H9 (cell line): ENCODE results near the gene ACOT13. TPM values are rescaled to one million over a fixed set of nuclear protein-coding genes. Genes with fewer than 3 reads are reported as not detected.

Source experiments
- DNase-seq: peaks from one replicate; pipeline ENCODE4 v3.0.0-alpha.2; 2017
- H2AFZ ChIP-seq: one replicate; pipeline ENCODE4 v1.6.1; 2013; ENCODE audit warnings: mild to moderate bottlenecking, low read length, control low read depth, moderate library complexity
- H2AK5ac ChIP-seq: 2 replicates; pipeline ENCODE4 v1.6.1; 2013; ENCODE audit warnings: low read length, control low read depth, mixed read lengths; ENCODE audit not compliant: insufficient read length
- H2BK120ac ChIP-seq: one replicate; pipeline ENCODE4 v1.6.1; 2013; ENCODE audit warnings: low read depth, mild to moderate bottlenecking, low read length, control low read depth, inconsistent platforms; ENCODE audit not compliant: poor library complexity, severe bottlenecking
- H2BK12ac ChIP-seq: 2 replicates; pipeline ENCODE4 v1.6.1; 2013; ENCODE audit warnings: low read length, control low read depth, mixed read lengths, low read depth; ENCODE audit not compliant: insufficient read length
- H2BK15ac ChIP-seq: 2 replicates; pipeline ENCODE4 v1.6.1; 2013; ENCODE audit warnings: low read depth, low read length, control low read depth
- H2BK20ac ChIP-seq: one replicate; pipeline ENCODE4 v1.6.1; 2013; ENCODE audit warnings: low read depth, mild to moderate bottlenecking, low read length, control low read depth, inconsistent platforms; ENCODE audit not compliant: poor library complexity, severe bottlenecking
- H2BK5ac ChIP-seq: 2 replicates; pipeline ENCODE4 v1.6.1; 2013; ENCODE audit warnings: low read length, control low read depth, mixed read lengths; ENCODE audit not compliant: insufficient read length
- H3K14ac ChIP-seq: 2 replicates; pipeline ENCODE4 v1.6.1; 2013; ENCODE audit warnings: low read length, control low read depth; ENCODE audit not compliant: insufficient read depth
- H3K18ac ChIP-seq: 2 replicates; pipeline ENCODE4 v1.6.1; 2013; ENCODE audit warnings: low read depth, mild to moderate bottlenecking, mixed read lengths, low read length, control low read depth; ENCODE audit not compliant: insufficient read length
- H3K23ac ChIP-seq: 2 replicates; pipeline ENCODE4 v1.6.1; 2013; ENCODE audit warnings: low read length, control low read depth, mixed read lengths, low read depth; ENCODE audit not compliant: insufficient read length
- H3K23me2 ChIP-seq: 2 replicates; pipeline ENCODE4 v1.6.1; 2013; ENCODE audit warnings: low read depth, mild to moderate bottlenecking, mixed read lengths, low read length, control low read depth; ENCODE audit not compliant: insufficient read length, poor library complexity, severe bottlenecking
- H3K27ac ChIP-seq: 2 replicates; pipeline ENCODE4 v1.5.1; 2013; ENCODE audit warnings: low read length, control low read depth, mixed read lengths, low read depth; ENCODE audit not compliant: insufficient read length
- H3K27me3 ChIP-seq: 2 replicates; pipeline ENCODE4 v1.6.1; 2013; ENCODE audit warnings: low read length, control low read depth, inconsistent platforms; ENCODE audit not compliant: insufficient read depth
- H3K4ac ChIP-seq: 2 replicates; pipeline ENCODE4 v1.6.1; 2013; ENCODE audit warnings: low read depth, mild to moderate bottlenecking, control low read depth, inconsistent platforms, low read length, moderate library complexity
- H3K4me1 ChIP-seq: 2 replicates; pipeline ENCODE4 v1.6.1; 2013; ENCODE audit warnings: low read length, control low read depth, inconsistent platforms; ENCODE audit not compliant: insufficient read depth
- H3K4me2 ChIP-seq: 2 replicates; pipeline ENCODE4 v1.6.1; 2013; ENCODE audit warnings: low read length, control low read depth, mixed read lengths; ENCODE audit not compliant: insufficient read length, insufficient read depth
- H3K56ac ChIP-seq: 2 replicates; pipeline ENCODE4 v1.6.1; 2013; ENCODE audit warnings: low read depth, mild to moderate bottlenecking, mixed read lengths, low read length, control low read depth; ENCODE audit not compliant: insufficient read length
- H3K79me1 ChIP-seq: 2 replicates; pipeline ENCODE4 v1.6.1; 2013; ENCODE audit warnings: low read depth, mild to moderate bottlenecking, moderate library complexity, low read length, control low read depth, inconsistent platforms; ENCODE audit not compliant: insufficient read depth, poor library complexity, severe bottlenecking
- H3K79me2 ChIP-seq: 2 replicates; pipeline ENCODE4 v1.6.1; 2013; ENCODE audit warnings: low read length, control low read depth, inconsistent platforms; ENCODE audit not compliant: insufficient read depth
- H3K9ac ChIP-seq: 2 replicates; pipeline ENCODE4 v1.6.1; 2013; ENCODE audit warnings: low read length, control low read depth, mixed read lengths; ENCODE audit not compliant: insufficient read length; ENCODE audit errors: extremely low read depth
- H3K9me3 ChIP-seq: one replicate; pipeline ENCODE4 v1.6.1; 2013; ENCODE audit warnings: low read depth, low read length, inconsistent platforms; ENCODE audit not compliant: control insufficient read depth
- H3T11ph ChIP-seq: one replicate; pipeline ENCODE4 v1.6.1; 2013; ENCODE audit warnings: mild to moderate bottlenecking, low read length, control low read depth, inconsistent platforms
- H4K20me1 ChIP-seq: one replicate; pipeline ENCODE4 v1.6.1; 2013; ENCODE audit not compliant: control insufficient read depth, insufficient read length, insufficient read depth
- H4K5ac ChIP-seq: 2 replicates; pipeline ENCODE4 v1.6.1; 2013; ENCODE audit warnings: low read depth, mild to moderate bottlenecking, mixed read lengths, low read length, control low read depth; ENCODE audit not compliant: insufficient read length
- H4K8ac ChIP-seq: replicated peaks from 2 replicates; pipeline ENCODE4 v1.6.1; 2013; ENCODE audit warnings: low read length, control low read depth, mixed read lengths, low read depth; ENCODE audit not compliant: insufficient read length
- H4K91ac ChIP-seq: 2 replicates; pipeline ENCODE4 v1.6.1; 2013; ENCODE audit warnings: low read depth, mild to moderate bottlenecking, moderate library complexity, mixed read lengths, low read length, control low read depth; ENCODE audit not compliant: insufficient read length
- H3K27ac Mint-ChIP-seq, 3 experiments: 2 replicates in 2 of 3; 3 replicates in 1 of 3; pipeline ENCODE4 v1.8.0; 2020 to 2021; ENCODE audit warnings: mixed read lengths in 3 of 3, mild to moderate bottlenecking in 1 of 3, moderate library complexity in 1 of 3
- H3K27me3 Mint-ChIP-seq: 2 replicates; pipeline ENCODE4 v1.8.0; 2021; ENCODE audit warnings: low read depth, mild to moderate bottlenecking, moderate library complexity, mixed read lengths
- H3K36me3 Mint-ChIP-seq, 3 experiments: 2 replicates in 2 of 3; 3 replicates in 1 of 3; pipeline ENCODE4 v1.8.0; 2020 to 2021; ENCODE audit warnings: low read depth in 3 of 3, mixed read lengths in 3 of 3; ENCODE audit not compliant: insufficient read depth in 1 of 3
- H3K4me1 Mint-ChIP-seq, 2 experiments: 2 replicates each; pipeline ENCODE4 v1.8.0; 2020; ENCODE audit warnings: mixed read lengths in 2 of 2
- H3K4me3 Mint-ChIP-seq, 2 experiments: 2 replicates in 1 of 2; 3 replicates in 1 of 2; pipeline ENCODE4 v1.8.0; 2020 to 2021; ENCODE audit warnings: mild to moderate bottlenecking in 2 of 2, mixed read lengths in 2 of 2, moderate library complexity in 1 of 2
- H3K9me3 Mint-ChIP-seq, 2 experiments: 2 replicates in 1 of 2; 3 replicates in 1 of 2; pipeline ENCODE4 v1.8.0; 2020; ENCODE audit warnings: mild to moderate bottlenecking in 2 of 2, mixed read lengths in 2 of 2, moderate library complexity in 1 of 2
- WGBS: extraction: QIAGEN DNeasy Blood & Tissue Kit; methylation state at CpG from one replicate; pipeline ENCODE4 v1.1.7; 2013; ENCODE audit warnings: missing lambda C conversion rate, low lambda C conversion rate, mixed read lengths; ENCODE audit not compliant: insufficient read length; ENCODE audit errors: extremely low coverage; 5-methylcytosine and 5-hydroxymethylcytosine counted together
- total RNA-seq: library from RNA; stranded (reverse); gene quantifications from 2 replicates; pipeline ENCODE4 v1.2.1, GENCODE V29; 2021
- TF ChIP-seq, protein P1 (sequence below): fragments of 200-600 bp; sonication (generic); conservative IDR thresholded peaks from 3 replicates; pipeline ENCODE4 v1.8.0; 2021; ENCODE audit warnings: antibody characterized with exemption, mild to moderate bottlenecking

Gene ACOT13
- total RNA-seq, 1 experiment from 2014 or later: 38.0 TPM

DNA sequence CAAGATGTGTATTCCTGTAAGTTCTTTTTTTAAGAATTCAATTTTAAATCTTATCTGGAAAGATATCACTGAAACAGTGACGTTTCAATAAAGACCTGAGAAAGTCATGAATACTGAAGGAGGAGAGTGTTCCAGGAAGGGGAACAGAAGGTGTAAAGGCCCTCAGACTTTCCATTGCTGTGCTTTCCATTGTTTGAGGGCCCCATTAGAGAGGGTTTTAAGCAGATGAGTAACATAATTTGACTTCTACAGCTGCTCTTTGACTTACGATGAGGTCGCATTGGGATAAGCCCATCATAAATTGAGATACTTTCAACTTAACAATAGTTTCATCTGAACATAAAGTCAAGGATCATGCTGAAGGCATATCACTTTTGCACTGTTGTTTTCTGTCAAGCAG, 24.7 kb downstream of the ACOT13 start:
- Mint-ChIP-seq H3K36me3 (peaks cover 4 to 11% (median 7%) of the 10 kb centered on the region in 3 experiments; a peak in 5 of 7 replicates), H3K4me3 (no peak overlapping the region), H3K27me3 (no peaks in the 10 kb centered on the region; the same call in 1 of the 2 replicates), H3K9me3 (no peaks in the 10 kb centered on the region), H3K4me1 (no peaks in the 10 kb centered on the region; a peak in 2 of 4 replicates), H3K27ac (no peak overlapping the region)
- no peak overlapping the region for H4K91ac ChIP-seq
- H3K18ac ChIP-seq: no peak overlapping the region
- no peaks in the 10 kb centered on the region for H4K20me1 ChIP-seq
- no peaks in the 10 kb centered on the region for H3K9me3 ChIP-seq
- no peak overlapping the region for H2BK5ac ChIP-seq
- no peak overlapping the region for H3T11ph ChIP-seq
- H3K9ac ChIP-seq: no peak overlapping the region
- TF ChIP-seq, protein P1, sequence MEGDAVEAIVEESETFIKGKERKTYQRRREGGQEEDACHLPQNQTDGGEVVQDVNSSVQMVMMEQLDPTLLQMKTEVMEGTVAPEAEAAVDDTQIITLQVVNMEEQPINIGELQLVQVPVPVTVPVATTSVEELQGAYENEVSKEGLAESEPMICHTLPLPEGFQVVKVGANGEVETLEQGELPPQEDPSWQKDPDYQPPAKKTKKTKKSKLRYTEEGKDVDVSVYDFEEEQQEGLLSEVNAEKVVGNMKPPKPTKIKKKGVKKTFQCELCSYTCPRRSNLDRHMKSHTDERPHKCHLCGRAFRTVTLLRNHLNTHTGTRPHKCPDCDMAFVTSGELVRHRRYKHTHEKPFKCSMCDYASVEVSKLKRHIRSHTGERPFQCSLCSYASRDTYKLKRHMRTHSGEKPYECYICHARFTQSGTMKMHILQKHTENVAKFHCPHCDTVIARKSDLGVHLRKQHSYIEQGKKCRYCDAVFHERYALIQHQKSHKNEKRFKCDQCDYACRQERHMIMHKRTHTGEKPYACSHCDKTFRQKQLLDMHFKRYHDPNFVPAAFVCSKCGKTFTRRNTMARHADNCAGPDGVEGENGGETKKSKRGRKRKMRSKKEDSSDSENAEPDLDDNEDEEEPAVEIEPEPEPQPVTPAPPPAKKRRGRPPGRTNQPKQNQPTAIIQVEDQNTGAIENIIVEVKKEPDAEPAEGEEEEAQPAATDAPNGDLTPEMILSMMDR: no peak
- no peak overlapping the region for H3K23ac ChIP-seq
- no peak overlapping the region for H2BK20ac ChIP-seq
- no peaks in the 10 kb centered on the region for H3K4me1 ChIP-seq
- no peaks in the 10 kb centered on the region for H3K23me2 ChIP-seq
- DNase-seq: no peak
- no peak overlapping the region for H3K27ac ChIP-seq
- H3K4ac ChIP-seq: no peak overlapping the region
- H2AK5ac ChIP-seq: no peak overlapping the region
- H3K4me2 ChIP-seq: no peak overlapping the region
- no peaks in the 10 kb centered on the region for H3K79me2 ChIP-seq
- H2AFZ ChIP-seq: no peak overlapping the region
- WGBS: no CpG with 5 or more reads among the region's 3 CpGs
- H3K56ac ChIP-seq: no peak overlapping the region
- no peak overlapping the region for H2BK12ac ChIP-seq
- H3K27me3 ChIP-seq: no peaks in the 10 kb centered on the region
- H4K5ac ChIP-seq: no peak overlapping the region
- H2BK120ac ChIP-seq: no peak overlapping the region
- no peak overlapping the region for H3K14ac ChIP-seq
- no peak overlapping the region for H2BK15ac ChIP-seq
- no peaks in the 10 kb centered on the region for H3K79me1 ChIP-seq
- H4K8ac ChIP-seq: no peak overlapping the region
